Measurements from ENCODE around the gene CACNG3.

DNA sequence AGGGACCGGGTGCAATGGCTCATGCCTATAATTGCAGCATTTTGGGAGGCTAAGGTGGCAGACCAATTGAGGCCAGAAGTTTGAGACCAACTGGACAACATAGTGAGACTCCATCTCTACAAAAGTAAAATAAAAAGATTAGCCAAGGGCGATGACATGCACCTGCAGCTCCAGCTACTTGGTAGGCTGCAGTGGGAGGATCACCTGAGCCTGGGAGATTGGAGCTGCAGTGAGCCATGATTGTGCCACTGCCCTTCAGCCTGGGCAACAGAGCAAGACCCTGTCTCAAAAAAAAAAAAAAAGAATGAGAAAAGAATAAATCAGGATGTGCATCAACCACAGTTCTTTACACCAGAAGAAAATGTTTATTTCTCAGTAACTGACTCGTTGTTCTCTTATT lies 76.0 kb downstream of the CACNG3 start:
- TF ChIP-seq, protein P1, sequence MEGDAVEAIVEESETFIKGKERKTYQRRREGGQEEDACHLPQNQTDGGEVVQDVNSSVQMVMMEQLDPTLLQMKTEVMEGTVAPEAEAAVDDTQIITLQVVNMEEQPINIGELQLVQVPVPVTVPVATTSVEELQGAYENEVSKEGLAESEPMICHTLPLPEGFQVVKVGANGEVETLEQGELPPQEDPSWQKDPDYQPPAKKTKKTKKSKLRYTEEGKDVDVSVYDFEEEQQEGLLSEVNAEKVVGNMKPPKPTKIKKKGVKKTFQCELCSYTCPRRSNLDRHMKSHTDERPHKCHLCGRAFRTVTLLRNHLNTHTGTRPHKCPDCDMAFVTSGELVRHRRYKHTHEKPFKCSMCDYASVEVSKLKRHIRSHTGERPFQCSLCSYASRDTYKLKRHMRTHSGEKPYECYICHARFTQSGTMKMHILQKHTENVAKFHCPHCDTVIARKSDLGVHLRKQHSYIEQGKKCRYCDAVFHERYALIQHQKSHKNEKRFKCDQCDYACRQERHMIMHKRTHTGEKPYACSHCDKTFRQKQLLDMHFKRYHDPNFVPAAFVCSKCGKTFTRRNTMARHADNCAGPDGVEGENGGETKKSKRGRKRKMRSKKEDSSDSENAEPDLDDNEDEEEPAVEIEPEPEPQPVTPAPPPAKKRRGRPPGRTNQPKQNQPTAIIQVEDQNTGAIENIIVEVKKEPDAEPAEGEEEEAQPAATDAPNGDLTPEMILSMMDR (IDR thresholded peaks at IDR 0.05; ENCODE audit: low read depth, low read length): no peak
- TF ChIP-seq POLR2A (IDR thresholded peaks at IDR 0.05; ENCODE audit: extremely low read depth, insufficient read length) (no peak), MYC (IDR thresholded peaks at IDR 0.05; ENCODE audit: low read depth, low read length) (no peak)

Measured in NB4 (cell line).